ENCODE measurements around the gene THBS2.

The THBS2 gene

GRCh38 chr6:169237496-169238134 lies 16.0 kb downstream of the THBS2 start:
- TF ChIP-seq TAF1 (IDR thresholded peaks at IDR 0.05; ENCODE audit: borderline replicate concordance, insufficient read depth, low read length) (no peak), REST (IDR thresholded peaks at IDR 0.05; ENCODE audit: insufficient read depth in 1 of 2, low read depth in 2 of 2, low read length in 2 of 2) (no peak), SIN3A (IDR thresholded peaks at IDR 0.05; ENCODE audit: borderline replicate concordance, insufficient read depth, low read length) (no peak), FOXP2 (optimal IDR thresholded peaks at IDR 0.05; ENCODE audit: borderline replicate concordance, extremely low read depth, extremely low read length, insufficient read depth) (no peak), POLR2AphosphoS5 (IDR thresholded peaks at IDR 0.05; ENCODE audit: low read depth, low read length) (no peak)

- TF ChIP-seq REST (IDR thresholded peaks at IDR 0.05; ENCODE audit: insufficient read depth in 1 of 2, low read depth in 2 of 2, low read length in 2 of 2) (no peak), FOXP2 (optimal IDR thresholded peaks at IDR 0.05; ENCODE audit: borderline replicate concordance, extremely low read depth, extremely low read length, insufficient read depth) (no peak), TAF1 (IDR thresholded peaks at IDR 0.05; ENCODE audit: borderline replicate concordance, insufficient read depth, low read length) (no peak), POLR2AphosphoS5 (IDR thresholded peaks at IDR 0.05; ENCODE audit: low read depth, low read length) (no peak), SIN3A (IDR thresholded peaks at IDR 0.05; ENCODE audit: borderline replicate concordance, insufficient read depth, low read length) (no peak)
Measured at GRCh38 chr6:169236988-169237387, 16.7 kb downstream of the THBS2 start.

- TF ChIP-seq SIN3A (IDR thresholded peaks at IDR 0.05; ENCODE audit: borderline replicate concordance, insufficient read depth, low read length) (no peak), FOXP2 (optimal IDR thresholded peaks at IDR 0.05; ENCODE audit: borderline replicate concordance, extremely low read depth, extremely low read length, insufficient read depth) (no peak), TAF1 (IDR thresholded peaks at IDR 0.05; ENCODE audit: borderline replicate concordance, insufficient read depth, low read length) (no peak), REST (IDR thresholded peaks at IDR 0.05; ENCODE audit: insufficient read depth in 1 of 2, low read depth in 2 of 2, low read length in 2 of 2) (no peak), POLR2AphosphoS5 (IDR thresholded peaks at IDR 0.05; ENCODE audit: low read depth, low read length) (no peak)
Measured at GRCh38 chr6:169236545-169236944, 17.1 kb downstream of the THBS2 start.

GRCh38 chr6:169235286-169235685 lies 18.4 kb downstream of the THBS2 start:
- TF ChIP-seq TAF1 (IDR thresholded peaks at IDR 0.05; ENCODE audit: borderline replicate concordance, insufficient read depth, low read length) (no peak), SIN3A (IDR thresholded peaks at IDR 0.05; ENCODE audit: borderline replicate concordance, insufficient read depth, low read length) (no peak), POLR2AphosphoS5 (IDR thresholded peaks at IDR 0.05; ENCODE audit: low read depth, low read length) (no peak), FOXP2 (optimal IDR thresholded peaks at IDR 0.05; ENCODE audit: borderline replicate concordance, extremely low read depth, extremely low read length, insufficient read depth) (no peak), REST (IDR thresholded peaks at IDR 0.05; ENCODE audit: insufficient read depth in 1 of 2, low read depth in 2 of 2, low read length in 2 of 2) (no peak)
